HEK293T (cell line): Measurements from ENCODE around the gene DNAJA1.

Source experiments
- ARNT ChIP-seq: fragments of 450-650 bp; IDR thresholded peaks from 2 replicates; pipeline ENCODE4 v1.6.1; 2017; ENCODE audit warnings: mild to moderate bottlenecking
- BHLHE40 ChIP-seq: fragments of 450-650 bp; IDR thresholded peaks from 2 replicates; pipeline ENCODE4 v1.6.1; 2016; ENCODE audit warnings: mild to moderate bottlenecking, moderate library complexity, borderline replicate concordance
- ELF4 ChIP-seq: fragments of 450-650 bp; IDR thresholded peaks from 2 replicates; pipeline ENCODE4 v1.6.1; 2017; ENCODE audit warnings: antibody characterized with exemption
- SP1 ChIP-seq: fragments of 450-650 bp; IDR thresholded peaks from 2 replicates; pipeline ENCODE4 v1.6.1; 2017
- SUZ12 ChIP-seq: fragments of 450-650 bp; IDR thresholded peaks from 2 replicates; pipeline ENCODE4 v1.6.1; 2016; ENCODE audit warnings: mild to moderate bottlenecking
- ZNF384 ChIP-seq: fragments of 450-650 bp; IDR thresholded peaks from 2 replicates; pipeline ENCODE4 v1.6.1; 2016

DNA sequence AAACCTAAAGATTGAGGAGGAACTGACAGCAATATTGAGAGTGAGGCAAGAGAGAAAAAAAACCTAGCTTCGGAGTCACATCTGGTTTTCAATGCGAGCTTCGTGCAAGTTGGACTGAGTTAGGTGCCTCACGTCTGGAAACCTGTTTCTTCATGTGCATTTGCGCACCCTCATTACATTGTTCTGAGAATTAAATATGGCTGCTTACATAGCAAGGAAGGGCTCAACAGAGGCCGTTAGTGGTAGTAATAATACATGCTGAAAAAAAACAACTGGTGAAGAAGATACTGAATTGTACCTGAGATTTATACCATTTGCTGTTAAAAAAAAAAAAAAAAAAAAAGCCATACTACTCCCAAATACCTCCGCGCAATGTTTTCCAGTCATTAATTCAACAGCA lies 18.6 kb downstream of the DNAJA1 start:
- TF ChIP-seq ARNT (no peak), SP1 (no peak), ZNF384 (no peak), BHLHE40 (no peak), ELF4 (no peak), SUZ12 (no peak)
